Midbrain (tissue), 1 donor: ENCODE data around the gene LCN15.
"Not testable (repeated sequence)": the region's sequence is repeated elsewhere in the genome, so short reads cannot be mapped to it uniquely, and the experiment has no call there.

Experiments used
- DNase-seq: peaks from one replicate; lab custom pipeline; 2025; lab: John Stamatoyannopoulos, UW

LCN15 gene

DNA sequence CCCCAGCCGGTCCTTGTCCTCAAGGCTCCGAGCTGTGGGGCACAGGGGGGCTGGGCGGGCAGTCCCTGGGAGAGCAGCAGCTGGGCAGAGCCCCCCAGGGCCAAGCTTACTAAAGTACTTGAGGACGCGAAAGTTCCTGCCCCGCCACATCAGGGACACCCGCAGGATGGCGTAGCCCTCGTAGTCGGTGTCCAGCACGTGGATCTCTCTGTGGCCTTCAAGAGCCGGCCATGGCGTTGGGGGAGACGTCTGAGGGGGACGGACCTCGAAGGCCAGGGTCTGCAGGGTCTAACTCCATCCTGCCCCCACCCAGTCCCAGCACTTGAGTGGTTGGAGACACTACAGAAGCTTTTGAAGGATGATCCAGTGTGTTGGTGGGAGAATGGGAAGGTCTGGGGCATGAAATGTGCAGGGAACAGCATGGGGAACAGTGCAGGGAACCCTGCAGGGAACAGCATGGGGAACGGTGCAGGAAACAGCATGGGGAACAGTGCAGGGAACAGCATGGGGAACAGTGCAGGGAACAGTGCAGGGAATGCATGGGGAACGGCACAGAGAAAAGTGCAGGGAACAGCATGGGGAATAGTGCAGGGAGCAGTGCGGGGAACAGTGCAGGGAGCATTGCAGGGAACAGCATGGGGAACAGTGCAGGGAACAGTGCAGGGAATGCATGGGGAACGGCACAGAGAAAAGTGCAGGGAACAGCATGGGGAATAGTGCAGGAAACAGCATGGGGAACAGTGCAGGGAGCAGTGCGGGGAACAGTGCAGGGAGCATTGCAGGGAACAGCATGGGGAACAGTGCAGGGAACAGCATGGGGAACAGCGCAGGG is 8.8 kb downstream of the LCN15 start:
- not testable (repeated sequence) for DNase-seq

DNA sequence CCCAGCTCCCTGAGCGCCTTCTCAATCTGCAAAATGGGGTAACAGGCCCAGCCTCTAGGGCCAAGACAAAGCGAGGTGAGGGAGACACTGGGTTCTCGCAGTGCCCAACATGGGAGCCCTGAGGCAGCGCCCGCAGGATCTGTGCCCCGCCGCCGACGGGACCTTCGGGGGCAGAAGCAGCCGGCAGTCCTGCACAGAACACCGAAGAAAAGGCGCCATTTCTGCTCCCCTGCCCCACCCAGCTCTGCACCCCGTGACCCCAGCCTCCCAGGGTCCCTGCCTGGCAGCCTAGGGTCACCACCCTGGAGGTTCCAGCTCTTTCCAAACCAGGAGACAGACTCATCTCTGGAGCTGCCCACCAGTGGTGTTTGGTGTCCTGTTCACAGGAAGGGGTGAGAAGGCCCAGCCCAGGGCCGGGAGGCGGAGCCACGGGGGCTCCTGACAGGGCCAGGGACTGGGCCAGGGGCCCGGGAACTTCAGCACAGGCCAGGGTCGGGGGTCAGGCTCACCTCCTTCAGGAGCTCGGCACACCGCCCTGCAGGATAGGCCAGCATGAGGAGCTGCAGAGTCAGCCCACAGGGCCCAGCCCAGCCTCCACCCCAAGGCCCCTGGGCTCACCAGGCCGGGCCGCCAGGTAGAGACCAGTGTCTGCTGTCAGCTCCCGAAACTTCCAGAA is 9.6 kb downstream of the LCN15 start:
- no peak for DNase-seq

DNA sequence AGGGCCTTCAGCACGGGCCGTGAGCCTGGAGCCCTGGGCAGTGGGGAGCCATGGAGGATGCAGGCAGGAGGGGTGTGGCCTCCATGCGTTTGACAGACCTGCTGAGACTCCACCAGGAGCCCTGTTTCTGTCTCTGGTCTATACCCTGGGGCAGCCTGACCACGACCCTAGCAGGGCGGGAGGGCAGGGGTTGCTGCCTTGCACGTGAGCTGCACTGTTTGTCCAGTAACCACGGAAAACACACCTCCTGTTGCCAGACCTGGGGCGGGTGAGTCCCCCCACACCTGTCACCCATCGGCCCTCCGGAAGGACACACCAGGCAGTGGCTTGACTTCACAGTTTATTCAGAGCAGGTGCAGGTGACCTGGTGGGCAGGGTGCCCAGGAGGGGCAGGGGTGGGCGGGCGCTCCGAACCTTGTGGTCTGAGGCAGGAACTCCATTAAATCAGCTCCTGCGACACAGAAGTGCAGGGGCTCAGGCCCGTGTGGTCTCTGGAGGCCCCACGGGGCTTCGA is 10.2 kb downstream of the LCN15 start:
- DNase-seq: no peak

DNA sequence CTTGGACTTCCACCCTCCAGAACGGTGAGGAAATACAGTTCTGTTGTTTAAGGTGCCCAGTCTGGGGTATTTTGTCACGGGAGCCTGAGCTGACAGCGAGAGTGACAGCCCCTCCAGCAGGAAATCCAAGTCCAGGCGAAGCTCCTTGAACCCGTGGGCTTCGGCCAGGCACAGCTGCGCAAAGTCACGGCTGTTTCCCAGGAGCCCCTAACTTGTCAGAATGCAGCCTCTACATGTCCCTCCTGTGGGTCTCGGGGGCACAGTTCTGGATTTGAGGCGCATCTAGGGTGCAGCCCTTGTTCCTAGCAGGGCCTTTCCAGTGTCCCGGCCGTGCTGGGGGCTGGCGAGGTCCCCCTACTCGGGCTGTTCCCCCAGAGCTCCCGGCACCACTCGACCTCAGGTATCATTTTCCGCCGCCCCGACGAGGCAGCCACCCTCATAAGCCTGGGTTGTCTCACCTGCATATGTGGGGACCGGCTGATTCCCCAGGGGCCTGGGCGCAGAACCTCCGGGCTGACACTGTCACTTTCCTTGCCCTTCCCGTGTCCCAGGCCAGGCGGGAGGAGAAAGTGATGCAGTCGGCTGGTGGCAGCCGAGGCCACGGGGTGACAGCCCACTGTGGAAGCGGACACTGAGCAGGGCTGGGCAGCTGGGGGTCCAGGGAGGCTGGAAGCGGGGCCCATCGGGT is 10.8 kb downstream of the LCN15 start:
- no peak for DNase-seq

DNA sequence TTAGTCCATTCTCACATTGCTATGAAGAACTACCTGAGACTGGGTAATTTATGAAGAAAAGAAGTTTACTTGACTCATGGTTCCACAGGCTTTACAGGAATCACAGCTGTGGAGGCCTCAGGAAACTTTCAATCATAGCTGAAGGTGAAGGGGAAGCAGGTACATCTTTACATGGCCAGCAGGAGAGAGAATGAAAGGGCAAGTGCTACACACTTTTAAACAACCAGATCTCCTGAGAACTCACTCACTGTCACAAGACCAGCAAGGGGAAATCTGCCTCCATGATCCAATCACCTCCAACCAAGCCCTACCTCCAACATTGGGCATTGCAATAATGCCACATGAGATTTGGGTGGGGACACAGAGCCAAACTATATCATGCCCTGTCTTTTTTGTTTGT is 12.5 kb downstream of the LCN15 start:
- DNase-seq: no peak

DNA sequence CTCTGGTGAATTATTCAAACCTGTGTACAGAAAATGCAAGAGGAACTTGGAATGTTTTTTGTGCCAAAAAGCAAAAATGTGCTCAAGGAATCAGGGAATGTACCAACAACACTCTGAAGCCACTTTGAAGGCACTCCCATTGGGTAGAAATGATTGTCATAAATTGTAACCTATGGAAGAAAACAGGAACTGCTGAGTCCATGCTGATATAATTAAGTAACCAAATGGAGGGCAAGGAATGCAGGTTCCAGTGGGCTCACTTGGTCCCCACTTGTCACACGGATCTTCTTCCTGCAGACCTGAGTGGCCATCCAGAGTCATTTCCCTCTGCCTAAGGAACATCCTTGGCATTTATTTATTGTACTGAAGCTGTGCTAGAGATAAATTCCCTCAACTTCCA is 13.1 kb downstream of the LCN15 start:
- DNase-seq: no peak

DNA sequence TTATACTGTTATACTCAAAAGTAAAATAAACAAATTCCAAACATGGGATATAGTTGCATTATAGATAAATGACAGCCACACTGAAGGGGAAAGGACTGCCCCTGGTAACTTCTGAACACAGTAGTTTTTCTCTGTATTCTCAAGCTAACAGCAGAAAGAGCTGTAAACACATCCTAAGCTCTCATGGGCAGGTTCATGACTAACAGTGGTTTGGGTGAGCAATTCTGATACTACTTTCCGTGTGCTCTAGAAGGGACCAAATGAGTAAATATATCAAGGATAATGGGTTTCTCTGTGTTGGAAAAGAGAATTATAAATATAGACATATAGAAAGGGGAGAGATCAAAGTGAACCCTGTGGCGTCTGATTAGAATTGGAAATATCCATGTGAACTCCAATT is 13.8 kb downstream of the LCN15 start:
- DNase-seq: no peak

DNA sequence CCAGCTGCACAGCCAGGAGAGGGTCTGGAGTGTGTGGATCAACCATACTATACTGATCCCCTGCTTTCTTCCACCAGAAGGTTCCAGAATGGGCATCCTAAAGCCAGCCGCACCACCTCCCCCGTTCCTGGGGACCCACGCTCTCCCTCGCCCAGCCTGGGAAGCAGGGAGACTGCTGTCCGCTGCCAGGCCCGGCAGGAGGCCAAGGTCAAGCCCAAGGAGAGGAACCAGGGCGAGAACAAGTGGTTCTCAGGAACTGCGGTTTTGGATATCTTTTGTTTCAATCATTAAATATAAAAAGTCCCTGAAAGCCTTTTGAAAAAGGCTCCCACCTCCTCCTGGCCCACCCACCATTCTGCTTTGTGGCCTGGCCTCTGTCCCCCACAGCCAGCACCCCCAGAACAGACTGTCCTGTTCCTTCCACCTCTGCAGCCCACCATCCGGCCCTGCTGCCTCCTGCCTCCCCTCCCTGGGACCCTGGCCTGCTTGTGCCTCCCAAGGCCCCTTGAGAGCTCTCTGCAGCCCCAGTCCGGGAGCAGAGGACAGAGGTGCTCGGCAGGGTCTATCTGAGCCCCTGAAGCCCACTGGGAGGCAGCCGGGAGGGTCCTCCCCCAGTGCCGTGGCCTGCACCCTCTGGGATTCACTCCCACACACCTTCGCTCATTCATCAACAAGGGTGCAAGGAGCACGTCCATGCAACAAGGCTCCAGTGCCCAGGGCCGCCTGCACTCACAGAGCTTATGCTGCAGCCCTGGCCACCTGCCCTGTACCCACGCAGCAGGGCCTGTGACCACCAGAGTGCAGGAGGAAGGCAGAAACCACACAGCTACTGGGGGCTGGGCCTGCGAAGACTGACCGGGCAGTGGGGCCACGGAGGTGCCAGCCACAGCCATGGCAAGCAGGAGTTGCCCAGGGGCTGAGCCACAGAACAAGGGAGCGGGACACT is 15.4 kb downstream of the LCN15 start:
- no peak for DNase-seq

DNA sequence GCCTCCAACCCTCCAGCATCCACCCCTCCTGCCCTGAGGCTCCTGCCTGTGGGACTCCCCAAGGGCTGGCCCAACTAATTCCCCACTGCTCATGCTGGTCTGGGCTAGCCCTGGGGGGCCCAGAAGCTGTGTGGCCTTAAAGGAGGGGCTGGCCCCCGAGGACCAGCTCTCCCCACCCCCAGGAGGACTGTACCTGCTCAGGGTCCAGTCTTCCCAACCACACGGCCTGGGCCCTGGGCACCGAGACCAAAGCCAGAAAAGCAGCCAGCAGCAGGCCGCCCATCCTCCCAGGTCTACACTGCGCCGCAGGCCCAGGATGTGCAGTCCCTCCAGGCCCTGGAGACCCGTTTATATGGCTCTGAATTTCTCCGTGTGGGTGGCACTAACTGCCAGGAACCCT is 16.1 kb downstream of the LCN15 start, which contains the start of gene LCN6:
TSS of gene LCN6 (minus strand) at position 325 of the 400 bp plus-strand sequence. CDS start at position 283, 42 bp downstream.
- no peak for DNase-seq

DNA sequence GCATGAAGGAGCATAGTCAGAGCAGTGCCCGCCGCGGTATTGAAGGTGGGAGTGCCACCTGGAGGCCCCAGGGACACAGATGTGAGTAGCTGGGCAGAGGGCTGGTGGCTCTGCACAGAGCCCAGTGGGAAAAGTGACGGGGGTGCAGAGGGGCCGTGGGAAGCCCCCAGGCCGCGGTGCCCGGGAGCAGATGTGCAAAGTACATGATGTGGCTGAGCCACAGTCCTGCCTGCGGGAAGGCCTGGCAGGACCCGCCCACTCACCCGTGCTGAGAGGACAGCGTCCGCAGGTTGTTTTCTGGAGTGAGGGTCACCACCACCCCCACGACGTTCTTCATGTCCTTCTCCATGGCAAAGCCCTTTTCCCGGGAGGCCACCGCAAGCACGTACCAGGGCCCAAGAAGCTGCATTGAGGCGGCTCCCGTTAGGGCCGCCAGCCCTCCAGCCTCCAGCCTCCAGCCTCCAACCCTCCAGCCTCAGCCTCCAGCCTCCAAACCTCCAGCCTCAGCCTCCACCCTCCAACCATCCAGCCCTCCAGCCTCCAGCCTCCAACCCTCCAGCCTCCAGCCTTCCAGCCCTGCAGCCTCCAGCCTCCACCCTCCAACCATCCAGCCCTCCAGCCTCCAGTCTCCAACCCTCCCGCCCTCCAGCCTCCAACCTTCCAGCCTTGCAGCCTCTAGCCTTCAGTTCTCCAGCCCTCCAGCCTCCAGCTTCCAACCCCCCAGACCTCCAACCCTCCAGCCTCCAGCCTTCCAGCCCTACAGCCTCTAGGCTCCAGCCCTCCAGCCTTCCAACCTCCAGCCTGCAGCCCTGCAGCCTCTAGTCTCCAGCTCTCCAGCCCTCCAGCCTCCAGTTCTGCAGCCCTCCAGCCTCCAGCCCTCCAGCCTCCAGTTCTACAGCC is 16.9 kb downstream of the LCN15 start:
- DNase-seq: no peak

DNA sequence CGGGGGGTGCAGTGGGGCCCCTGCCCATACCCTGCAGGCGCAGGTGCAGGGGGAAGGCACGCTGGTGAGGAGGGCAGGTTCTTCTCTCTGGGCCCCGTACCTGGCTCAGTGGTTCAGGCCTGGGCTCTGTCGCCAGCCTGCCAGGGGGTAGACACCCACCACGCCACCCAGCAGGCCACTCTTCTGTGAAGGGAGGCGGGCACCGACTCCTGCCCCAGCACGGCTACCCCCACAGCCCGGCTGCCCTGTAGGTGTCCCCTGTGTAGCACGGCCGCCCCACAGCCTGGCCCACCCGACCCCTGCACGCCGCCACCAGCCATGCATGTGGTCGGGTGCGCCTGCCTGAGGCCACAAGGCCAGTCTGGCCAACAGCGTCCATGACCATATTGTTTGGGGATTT is 17.7 kb downstream of the LCN15 start:
- DNase-seq: no peak

DNA sequence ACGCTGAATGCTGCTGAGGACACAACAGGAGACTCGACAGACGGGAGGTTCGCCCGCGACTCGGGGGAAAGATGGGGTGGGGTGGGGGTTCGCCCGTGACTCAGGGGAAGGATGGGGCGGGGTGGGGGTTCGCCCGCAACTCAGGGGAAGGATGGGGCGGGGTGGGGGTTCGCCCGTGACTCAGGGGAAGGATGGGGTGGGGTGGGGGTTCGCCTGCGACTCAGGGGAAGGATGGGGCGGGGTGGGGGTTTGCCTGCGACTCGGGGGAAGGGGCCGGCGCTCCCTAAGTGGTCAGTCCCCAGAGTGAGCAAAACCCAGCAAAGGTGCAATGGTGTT is 18.2 kb downstream of the LCN15 start:
- DNase-seq: no peak

DNA sequence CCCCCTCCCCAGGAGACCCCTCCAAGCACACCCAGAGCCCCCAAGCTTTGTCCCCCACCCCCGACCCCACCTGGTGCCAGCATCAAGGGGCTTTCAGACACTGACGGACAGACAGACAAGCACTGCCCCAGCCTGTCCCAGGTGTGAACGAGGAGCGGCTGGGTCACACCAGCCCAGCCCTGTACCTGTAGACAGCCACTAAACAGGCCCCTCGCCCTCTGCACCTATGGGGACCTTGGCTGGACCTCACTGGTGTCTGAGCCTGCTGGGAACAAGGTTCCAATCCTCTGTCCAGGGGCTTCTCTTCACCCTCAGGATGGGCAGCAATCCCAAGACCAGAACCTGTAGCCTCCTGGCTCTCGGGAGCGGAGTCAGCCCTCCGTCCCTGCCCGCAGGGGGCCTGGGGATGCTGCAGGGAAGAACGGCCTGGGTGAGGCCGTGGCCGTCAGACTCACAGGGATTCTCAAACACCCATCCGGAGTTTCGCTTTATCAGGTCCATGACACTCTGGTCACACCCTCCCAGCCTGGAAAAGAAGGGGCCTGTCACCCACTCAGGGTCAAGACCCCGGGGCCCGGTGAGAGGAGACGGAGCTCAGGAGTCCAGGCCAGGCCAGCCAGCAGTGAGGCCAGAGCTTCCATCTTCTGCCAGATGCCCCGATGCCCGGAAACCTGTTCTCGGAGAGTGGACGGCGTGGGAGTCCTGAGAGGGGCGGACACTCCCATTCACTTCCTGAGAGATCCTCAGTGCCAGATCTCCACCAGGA is 18.7 kb downstream of the LCN15 start:
- no peak for DNase-seq

DNA sequence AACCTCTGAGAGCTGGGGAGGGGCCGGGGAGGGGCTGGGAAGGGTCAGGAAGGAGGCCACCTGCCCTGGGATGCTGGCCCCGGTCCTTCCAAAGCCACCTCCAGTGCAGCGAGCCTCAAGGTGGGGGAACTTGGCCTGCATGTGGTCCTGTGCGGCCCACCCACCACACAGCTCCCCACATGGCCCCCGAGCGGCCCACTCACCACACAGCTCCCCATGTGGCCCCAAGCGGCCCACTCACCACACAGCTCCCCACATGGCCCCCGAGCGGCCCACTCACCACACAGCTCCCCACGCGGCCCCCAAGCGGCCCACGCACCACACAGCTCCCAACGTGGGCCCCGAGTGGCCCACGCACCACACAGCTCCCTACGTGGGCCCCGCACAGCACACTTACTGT is 19.5 kb downstream of the LCN15 start:
- DNase-seq: no peak

DNA sequence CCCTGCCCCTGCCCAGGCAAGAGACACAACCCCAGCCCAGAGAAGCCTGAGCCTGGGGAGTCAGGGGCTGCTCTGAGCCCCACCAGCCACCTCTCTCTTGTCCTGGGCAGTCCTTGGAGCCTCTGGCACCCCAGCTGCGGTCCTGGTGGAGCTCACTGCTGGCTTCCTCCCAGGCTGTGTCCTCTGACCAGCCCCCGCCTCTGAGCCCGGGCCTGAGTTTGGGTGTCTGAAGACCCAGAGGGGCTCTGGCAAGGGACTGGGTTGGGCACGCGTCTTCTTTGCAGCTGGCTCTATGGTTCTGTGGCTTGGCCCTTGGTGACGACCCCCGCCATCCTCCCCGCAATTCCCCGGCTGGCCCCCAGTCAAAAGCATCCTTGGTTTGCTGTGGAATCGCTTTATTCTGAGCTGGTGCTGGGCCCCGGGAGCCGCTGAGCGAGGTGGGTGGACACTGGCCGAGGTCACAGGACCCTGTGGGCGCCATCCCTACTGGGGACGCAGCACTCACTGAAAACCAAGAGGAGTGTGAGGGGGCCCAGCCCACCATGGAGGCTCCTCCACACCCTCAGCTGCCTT is 20.6 kb downstream of the LCN15 start:
- no peak for DNase-seq

DNA sequence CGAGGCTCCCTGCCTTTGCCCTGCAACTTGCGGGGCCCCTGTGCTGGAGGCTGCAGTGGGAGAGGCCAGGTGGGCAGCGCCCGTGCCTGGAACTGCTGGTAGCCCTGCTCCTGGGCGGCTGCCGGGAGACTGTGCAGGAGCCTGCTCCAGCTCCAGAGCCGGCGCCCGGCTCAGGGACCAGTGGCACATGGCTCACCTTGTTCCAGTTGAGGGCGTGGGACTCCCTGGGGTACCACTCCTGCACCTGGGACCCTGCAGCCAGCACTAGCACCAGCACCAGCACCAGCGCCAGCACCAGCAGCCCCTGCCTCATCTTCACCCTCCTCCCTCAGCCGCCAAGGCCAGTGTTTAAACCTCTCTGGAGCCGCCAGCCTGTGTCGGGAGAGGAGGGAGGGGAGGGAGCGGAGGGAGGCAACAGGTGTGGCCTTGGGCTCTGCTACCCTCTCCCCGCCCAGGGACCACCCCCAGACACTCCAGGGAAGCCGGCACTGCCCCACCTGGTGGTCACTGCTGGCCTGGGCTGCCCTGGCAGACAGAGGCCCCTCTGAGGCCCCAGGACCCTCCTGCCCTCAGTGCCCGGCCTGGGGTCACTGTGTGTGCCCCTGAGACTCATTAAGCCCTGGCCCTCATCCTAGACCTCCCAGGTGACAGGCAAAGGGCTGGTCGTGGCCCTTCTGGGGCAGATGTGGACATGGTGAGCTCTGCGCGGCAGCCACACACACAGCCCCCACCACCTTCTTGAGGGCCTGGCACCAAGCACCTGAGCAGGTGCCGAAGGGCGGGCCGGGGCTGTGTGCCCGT is 21.5 kb downstream of the LCN15 start, which contains the start of gene LCN10:
TSS of gene LCN10 (minus strand) at position 350 of the 801 bp plus-strand sequence. CDS start at position 313, 37 bp downstream.
- DNase-seq: no peak

DNA sequence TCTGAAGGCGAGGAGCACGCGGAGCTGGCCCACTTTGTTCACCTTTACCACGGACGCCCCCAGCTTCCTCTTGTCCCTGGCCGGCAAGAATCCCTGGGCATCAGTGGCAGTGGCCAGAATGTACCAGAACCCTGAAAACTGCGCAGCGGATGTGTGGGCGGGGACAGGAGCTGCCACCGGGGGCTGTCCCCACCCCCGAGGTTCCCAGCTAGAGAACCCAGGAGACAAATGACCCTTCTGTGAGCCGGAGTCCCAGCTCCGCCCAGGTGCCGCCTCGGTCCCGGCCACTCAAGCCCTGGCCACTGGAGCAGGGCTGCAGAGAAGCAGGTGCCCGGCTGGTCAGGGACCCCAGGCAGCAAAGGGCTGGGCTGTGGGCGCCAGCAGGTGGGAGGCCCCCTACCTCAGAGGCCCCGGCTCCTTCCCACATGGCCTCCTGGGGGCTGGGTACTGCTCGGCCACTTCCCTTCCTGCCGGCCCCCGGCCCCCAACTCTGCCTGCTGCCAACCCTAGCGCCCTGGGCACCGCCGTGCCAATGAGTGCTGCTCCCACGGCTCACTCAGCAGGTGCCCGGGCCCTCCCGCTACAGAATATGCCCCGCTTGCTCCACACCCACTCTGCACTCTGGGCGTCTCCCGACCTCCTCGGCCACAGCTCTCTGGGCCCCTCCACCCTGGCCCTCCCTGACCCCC is 22.3 kb downstream of the LCN15 start:
- DNase-seq: no peak
